Bronchial epithelial cell (primary cell): ENCODE data around the gene MEI1. TPM values are rescaled to one million over a fixed set of nuclear protein-coding genes. Genes with fewer than 3 reads are reported as not detected.

Experiments used
- DNase-seq: peaks from one replicate; pipeline ENCODE4 v3.0.0-alpha.2; 2010; ENCODE audit warnings: low read depth
- FAIRE-seq: peaks from 2 replicates; lab custom pipeline; 2011; peaks lifted over from hg19 to GRCh38; lab: Jason Lieb, UNC
- H3K27me3 ChIP-seq: 2 replicates; pipeline ENCODE4 v1.5.1; 2011; ENCODE audit warnings: low read length; ENCODE audit not compliant: control insufficient read depth, insufficient read depth
- H3K36me3 ChIP-seq: 2 replicates; pipeline ENCODE4 v1.5.1; 2011; ENCODE audit warnings: low read length; ENCODE audit not compliant: control insufficient read depth, insufficient read depth
- H3K4me3 ChIP-seq: 2 replicates; pipeline ENCODE4 v1.5.1; 2011; ENCODE audit warnings: mild to moderate bottlenecking, low read depth, low read length, control low read depth
- total RNA-seq: library from RNA; depleted of rRNA; stranded (reverse); fragments of >200 nt; gene quantifications from 2 replicates; pipeline ENCODE4 v1.2.1, GENCODE V29; 2014
- TF ChIP-seq, protein P1 (sequence below): IDR thresholded peaks from 2 replicates; pipeline ENCODE4 v1.5.1; 2011; ENCODE audit warnings: mild to moderate bottlenecking, moderate library complexity, low read length, control low read depth, inconsistent platforms; ENCODE audit not compliant: insufficient read depth, severe bottlenecking

The MEI1 gene, protein sequence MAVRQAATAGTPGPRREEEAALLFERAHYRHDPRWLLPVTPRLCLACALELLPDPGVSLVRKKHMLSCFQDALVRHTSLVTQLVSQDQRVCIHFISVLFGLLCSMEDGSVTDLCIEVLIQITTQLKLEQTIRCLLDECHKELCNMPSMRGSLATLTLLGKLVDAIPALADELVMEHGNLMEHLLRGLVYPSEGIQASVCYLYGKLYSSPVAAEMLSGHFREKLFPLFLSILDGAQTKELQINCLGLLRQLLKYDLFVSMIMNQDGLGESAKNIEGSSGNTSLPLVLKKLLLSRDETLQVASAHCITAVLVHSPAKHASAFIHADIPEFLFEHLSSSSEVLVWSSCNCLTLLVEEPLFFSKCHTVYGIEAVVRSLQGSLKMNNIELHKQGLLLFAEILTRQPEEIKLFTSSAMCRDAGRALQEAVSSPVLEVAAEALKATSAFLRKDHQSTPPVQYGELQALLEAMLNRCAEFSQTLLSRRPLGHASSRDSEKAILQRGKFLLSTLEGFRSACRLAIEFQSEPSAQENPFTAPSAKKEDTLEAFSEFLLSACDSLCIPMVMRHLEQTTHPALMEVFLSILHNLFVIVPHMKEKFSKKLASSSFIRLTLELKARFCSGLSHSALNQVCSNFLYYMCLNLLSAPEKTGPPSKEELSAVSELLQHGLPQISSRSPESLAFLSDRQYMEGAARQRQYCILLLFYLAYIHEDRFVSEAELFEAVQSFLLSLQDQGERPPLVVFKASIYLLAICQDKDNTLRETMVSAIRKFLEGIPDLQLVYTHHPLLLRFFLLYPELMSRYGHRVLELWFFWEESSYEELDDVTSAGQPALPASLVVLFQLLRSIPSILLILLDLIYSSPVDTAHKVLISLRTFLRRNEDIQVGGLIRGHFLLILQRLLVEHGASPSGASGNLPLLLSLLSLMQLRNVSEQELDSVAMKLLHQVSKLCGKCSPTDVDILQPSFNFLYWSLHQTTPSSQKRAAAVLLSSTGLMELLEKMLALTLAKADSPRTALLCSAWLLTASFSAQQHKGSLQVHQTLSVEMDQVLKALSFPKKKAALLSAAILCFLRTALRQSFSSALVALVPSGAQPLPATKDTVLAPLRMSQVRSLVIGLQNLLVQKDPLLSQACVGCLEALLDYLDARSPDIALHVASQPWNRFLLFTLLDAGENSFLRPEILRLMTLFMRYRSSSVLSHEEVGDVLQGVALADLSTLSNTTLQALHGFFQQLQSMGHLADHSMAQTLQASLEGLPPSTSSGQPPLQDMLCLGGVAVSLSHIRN
- 0.13 TPM in 1 of 2 replicates, not detected in the other for total RNA-seq

DNA sequence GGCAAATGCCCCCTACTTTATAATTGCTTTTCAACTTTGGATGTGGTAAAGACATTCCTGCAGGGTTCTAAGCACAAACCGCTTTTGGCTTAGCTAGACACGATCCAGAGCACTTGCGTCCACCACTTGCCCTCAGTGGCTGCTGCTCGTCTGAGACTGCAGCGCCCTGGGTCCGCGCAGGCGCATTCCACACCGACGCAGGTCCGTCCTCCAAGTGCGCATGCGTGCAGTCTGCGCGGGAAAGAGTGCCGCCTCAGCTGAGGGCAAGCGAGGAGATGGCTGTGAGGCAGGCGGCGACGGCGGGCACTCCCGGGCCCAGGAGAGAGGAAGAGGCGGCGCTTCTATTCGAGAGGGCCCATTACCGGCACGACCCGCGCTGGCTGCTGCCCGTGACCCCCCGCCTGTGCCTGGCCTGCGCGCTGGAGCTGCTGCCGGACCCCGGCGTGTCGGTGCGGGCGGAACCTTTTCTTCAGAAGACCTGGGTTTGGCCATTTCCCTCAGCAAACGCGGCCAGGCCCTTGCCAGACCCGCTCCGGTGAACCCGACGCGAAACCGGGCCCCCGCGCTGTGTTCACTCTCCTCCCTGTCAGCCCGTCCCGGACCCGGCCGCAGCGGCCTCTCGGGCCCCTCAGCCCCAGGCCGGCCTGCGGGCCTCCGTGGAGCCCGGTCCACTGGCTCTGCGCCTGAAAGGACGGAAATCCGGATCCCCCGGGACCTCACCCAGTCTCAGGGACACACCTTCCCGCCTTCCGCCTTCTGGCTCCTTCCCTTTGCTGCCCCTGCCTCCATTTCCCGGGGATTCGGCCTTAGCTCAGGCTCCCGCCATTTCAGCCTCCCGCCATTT, at the start of gene MEI1:
Gene MEI1, plus strand, starts transcription at position 240 of the 844 bp plus-strand sequence. Its CDS starts 36 bp downstream, at position 276.
- TF ChIP-seq, protein P1, sequence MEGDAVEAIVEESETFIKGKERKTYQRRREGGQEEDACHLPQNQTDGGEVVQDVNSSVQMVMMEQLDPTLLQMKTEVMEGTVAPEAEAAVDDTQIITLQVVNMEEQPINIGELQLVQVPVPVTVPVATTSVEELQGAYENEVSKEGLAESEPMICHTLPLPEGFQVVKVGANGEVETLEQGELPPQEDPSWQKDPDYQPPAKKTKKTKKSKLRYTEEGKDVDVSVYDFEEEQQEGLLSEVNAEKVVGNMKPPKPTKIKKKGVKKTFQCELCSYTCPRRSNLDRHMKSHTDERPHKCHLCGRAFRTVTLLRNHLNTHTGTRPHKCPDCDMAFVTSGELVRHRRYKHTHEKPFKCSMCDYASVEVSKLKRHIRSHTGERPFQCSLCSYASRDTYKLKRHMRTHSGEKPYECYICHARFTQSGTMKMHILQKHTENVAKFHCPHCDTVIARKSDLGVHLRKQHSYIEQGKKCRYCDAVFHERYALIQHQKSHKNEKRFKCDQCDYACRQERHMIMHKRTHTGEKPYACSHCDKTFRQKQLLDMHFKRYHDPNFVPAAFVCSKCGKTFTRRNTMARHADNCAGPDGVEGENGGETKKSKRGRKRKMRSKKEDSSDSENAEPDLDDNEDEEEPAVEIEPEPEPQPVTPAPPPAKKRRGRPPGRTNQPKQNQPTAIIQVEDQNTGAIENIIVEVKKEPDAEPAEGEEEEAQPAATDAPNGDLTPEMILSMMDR, result no peak
- peak; percentile 52 for DNase-seq
- no peaks in the 10 kb centered on the region for H3K27me3 ChIP-seq
- no peak within 1 kb of the TSS for H3K4me3 ChIP-seq
- FAIRE-seq, result no peak
- no peaks in the 10 kb centered on the region for H3K36me3 ChIP-seq

DNA sequence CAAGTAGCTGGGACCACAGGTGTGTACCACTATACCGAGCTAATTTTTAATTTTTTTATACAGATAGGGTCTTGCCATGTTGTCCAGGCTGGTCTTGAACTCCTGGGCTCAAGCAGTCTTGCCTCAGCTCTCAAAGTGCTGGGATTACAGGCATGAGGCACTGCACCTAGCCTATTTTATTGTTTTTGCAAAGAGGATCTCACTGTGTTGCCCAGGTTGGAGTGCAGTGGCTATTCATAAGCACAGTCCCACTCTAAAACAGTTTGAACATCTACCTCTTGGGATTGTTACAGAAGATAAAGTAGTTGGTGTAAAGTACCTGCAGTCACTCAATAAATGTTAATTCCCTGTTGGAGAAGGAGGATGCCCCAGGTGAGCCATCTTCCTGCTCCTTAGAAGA, 49.1 kb upstream of the MEI1 start:
- Histone ChIP-seq H3K27me3 (no peaks in the 10 kb centered on the region), H3K4me3 (no peak overlapping the region), H3K36me3 (peaks cover 37% of the 10 kb centered on the region)
- no peak for DNase-seq
- TF ChIP-seq, protein P1, result no peak
- FAIRE-seq, result no peak

DNA sequence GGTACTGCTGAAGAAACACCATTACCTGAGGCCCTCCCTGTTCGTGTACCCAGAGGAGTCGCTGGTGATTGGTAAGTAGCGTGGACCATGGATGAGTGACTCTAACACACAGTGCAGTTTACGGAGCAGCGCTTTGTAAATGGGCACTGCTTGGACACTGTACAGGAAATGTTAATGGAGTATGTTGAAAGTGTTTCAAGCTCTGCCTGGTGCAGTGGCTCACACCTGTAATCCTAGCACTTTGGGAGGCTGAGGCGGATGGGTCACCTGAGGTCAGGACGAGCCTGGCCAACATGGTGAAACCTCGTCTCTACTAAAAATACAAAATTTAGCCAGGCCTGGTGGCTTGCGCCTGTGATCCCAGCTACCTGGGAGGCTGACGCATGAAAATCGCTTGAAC, 48.5 kb upstream of the MEI1 start:
- TF ChIP-seq, protein P1, result no peak
- H3K36me3 ChIP-seq, result peaks cover 37% of the 10 kb centered on the region
- no peak overlapping the region for H3K4me3 ChIP-seq
- FAIRE-seq, result peak; percentile 18
- no peak for DNase-seq
- no peaks in the 10 kb centered on the region for H3K27me3 ChIP-seq

DNA sequence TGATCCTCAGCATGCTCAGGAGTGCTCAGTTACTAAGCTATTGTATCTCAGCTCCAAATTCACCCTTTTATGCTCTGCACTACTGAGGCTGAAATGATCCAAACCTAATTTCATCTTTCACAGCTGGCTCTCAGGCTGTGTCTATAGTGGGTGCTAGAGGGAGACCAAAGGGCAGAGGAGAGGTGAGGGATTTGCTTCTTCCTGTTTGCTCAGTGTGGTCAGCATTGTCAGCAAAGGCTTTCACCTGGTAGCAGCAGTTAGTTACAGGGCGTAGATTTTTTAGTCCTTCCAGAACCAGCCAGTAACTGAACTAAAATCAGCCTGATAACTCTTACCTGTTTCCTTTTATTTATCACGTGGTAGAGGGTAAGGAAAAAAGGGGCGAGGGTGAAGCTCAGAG, 45.0 kb upstream of the MEI1 start:
- H3K4me3 ChIP-seq, result no peak overlapping the region
- H3K36me3 ChIP-seq, result peaks cover 37% of the 10 kb centered on the region
- FAIRE-seq, result peak; percentile 18
- no peak for DNase-seq
- TF ChIP-seq, protein P1, result no peak
- no peaks in the 10 kb centered on the region for H3K27me3 ChIP-seq

DNA sequence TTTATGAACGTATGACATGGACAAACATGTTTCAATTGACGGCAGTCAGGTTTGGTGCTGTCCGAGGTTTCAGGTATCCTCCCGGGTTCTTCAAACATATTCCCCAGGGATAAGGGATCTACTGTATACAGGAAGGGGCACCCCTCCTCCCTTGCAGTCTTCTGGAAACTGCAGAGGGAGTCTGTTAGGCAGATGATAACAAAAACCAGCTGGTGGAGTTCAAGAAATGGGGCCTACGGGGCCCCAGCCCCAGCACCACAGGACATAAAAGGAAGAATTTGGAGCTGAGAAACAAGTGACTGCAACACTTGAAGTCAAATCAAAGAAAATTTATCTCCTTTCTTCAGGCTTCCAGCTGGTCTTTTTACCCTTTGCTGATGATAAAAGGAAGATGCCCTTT, 42.7 kb upstream of the MEI1 start:
- H3K4me3 ChIP-seq, result no peak overlapping the region
- H3K27me3 ChIP-seq, result no peaks in the 10 kb centered on the region
- DNase-seq (no peak), FAIRE-seq (peak; percentile 32)
- TF ChIP-seq, protein P1, result no peak
- H3K36me3 ChIP-seq, result peaks cover 35% of the 10 kb centered on the region
